Activated CD8-positive, alpha-beta T cell treated with anti-CD3 and anti-CD28 coated beads for 36 hours (primary cell): ENCODE measurements around the gene TMEM37. TPM values are rescaled to one million over a fixed set of nuclear protein-coding genes. Genes with fewer than 3 reads are reported as not detected.
"Not testable (repeated sequence)": the region's sequence is repeated elsewhere in the genome, so short reads cannot be mapped to it uniquely, and the experiment has no call there.

Source experiments
- ATAC-seq: fragments of 200-7000 bp; cut with Tn5 transposase; one replicate; pipeline ENCODE4 v1.10.0; 2021; ENCODE audit warnings: mild to moderate bottlenecking, moderate library complexity
- CTCF ChIA-PET: fragments of 350-600 bp; sonication (Branson Sonifier 250); formaldehyde crosslinking; loops from one replicate; lab custom pipeline; 2021; ENCODE audit warnings: antibody characterized with exemption; lab: Charles Lee
- POLR2A ChIA-PET: fragments of 350-600 bp; sonication (Branson Sonifier 250); formaldehyde crosslinking; loops from one replicate; lab custom pipeline; 2021; ENCODE audit warnings: antibody characterized with exemption; lab: Charles Lee
- DNase-seq: peaks from one replicate; pipeline ENCODE4 v3.0.0-alpha.2; 2020
- H3K27ac Mint-ChIP-seq: one replicate; pipeline ENCODE4 v1.8.0; 2021; ENCODE audit warnings: mild to moderate bottlenecking, mixed read lengths
- H3K27me3 Mint-ChIP-seq: one replicate; pipeline ENCODE4 v1.8.0; 2021; ENCODE audit warnings: mixed read lengths
- H3K36me3 Mint-ChIP-seq: one replicate; pipeline ENCODE4 v1.8.0; 2021; ENCODE audit warnings: low read depth, mixed read lengths
- H3K4me1 Mint-ChIP-seq: one replicate; pipeline ENCODE4 v1.8.0; 2021; ENCODE audit warnings: low read depth, mixed read lengths
- H3K4me3 Mint-ChIP-seq: one replicate; pipeline ENCODE4 v1.8.0; 2021; ENCODE audit warnings: mild to moderate bottlenecking, moderate library complexity, mixed read lengths
- H3K9me3 Mint-ChIP-seq: one replicate; pipeline ENCODE4 v1.8.0; 2021; ENCODE audit warnings: mixed read lengths
- intact Hi-C: fragments of 100-400 bp; cut with micrococcal nuclease; formaldehyde crosslinking; loops from one replicate; pipeline ENCODE4 v1.10.0; 2022
- total RNA-seq, 2 experiments: library from RNA; stranded (reverse); gene quantifications; one replicate each; pipeline ENCODE4 v1.2.3, GENCODE V29; 2021
- TF ChIP-seq, protein P1 (sequence below): fragments of 200-600 bp; IDR thresholded peaks from one replicate; pipeline ENCODE4 v1.8.0; 2022; ENCODE audit warnings: antibody characterized with exemption, mild to moderate bottlenecking

TMEM37 gene
- total RNA-seq, 2 experiments from 2014 or later, result not detected

GRCh38 chr2:119402106-119402505, 29.5 kb upstream of the TMEM37 start:
- Mint-ChIP-seq H3K36me3 (no peaks in the 10 kb centered on the region), H3K4me1 (no peaks in the 10 kb centered on the region), H3K27ac (no peak overlapping the region), H3K9me3 (no peaks in the 10 kb centered on the region), H3K4me3 (no peak overlapping the region), H3K27me3 (peaks cover 7% of the 10 kb centered on the region)
- ATAC-seq (no peak), DNase-seq (no peak)
- intact Hi-C loops, result no loop called here
- TF ChIP-seq, protein P1, sequence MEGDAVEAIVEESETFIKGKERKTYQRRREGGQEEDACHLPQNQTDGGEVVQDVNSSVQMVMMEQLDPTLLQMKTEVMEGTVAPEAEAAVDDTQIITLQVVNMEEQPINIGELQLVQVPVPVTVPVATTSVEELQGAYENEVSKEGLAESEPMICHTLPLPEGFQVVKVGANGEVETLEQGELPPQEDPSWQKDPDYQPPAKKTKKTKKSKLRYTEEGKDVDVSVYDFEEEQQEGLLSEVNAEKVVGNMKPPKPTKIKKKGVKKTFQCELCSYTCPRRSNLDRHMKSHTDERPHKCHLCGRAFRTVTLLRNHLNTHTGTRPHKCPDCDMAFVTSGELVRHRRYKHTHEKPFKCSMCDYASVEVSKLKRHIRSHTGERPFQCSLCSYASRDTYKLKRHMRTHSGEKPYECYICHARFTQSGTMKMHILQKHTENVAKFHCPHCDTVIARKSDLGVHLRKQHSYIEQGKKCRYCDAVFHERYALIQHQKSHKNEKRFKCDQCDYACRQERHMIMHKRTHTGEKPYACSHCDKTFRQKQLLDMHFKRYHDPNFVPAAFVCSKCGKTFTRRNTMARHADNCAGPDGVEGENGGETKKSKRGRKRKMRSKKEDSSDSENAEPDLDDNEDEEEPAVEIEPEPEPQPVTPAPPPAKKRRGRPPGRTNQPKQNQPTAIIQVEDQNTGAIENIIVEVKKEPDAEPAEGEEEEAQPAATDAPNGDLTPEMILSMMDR, result no peak
- ChIA-PET POLR2A (no interaction called here), CTCF (interaction anchor here (1.4 kb wide), 1 partner anchor 75 kb away, joined by 3 read pairs; no protein-coding TSS in a partner anchor)

GRCh38 chr2:119402645-119403560, 28.8 kb upstream of the TMEM37 start:
- Mint-ChIP-seq H3K27ac (no peak overlapping the region), H3K4me3 (no peak overlapping the region), H3K4me1 (no peaks in the 10 kb centered on the region), H3K36me3 (no peaks in the 10 kb centered on the region), H3K27me3 (peaks cover 7% of the 10 kb centered on the region), H3K9me3 (no peaks in the 10 kb centered on the region)
- intact Hi-C loops, result no loop called here
- DNase-seq (no peak), ATAC-seq (no peak)
- TF ChIP-seq, protein P1, result no peak
- POLR2A ChIA-PET, result no interaction called here
- CTCF ChIA-PET, result interaction anchor here (1.4 kb wide), 1 partner anchor 74 kb away, joined by 3 read pairs; no protein-coding TSS in a partner anchor

GRCh38 chr2:119403618-119404017, 28.0 kb upstream of the TMEM37 start:
- H3K27me3 Mint-ChIP-seq, DNase-seq, H3K4me3 Mint-ChIP-seq, H3K4me1 Mint-ChIP-seq, H3K27ac Mint-ChIP-seq, intact Hi-C loops, POLR2A ChIA-PET, H3K9me3 Mint-ChIP-seq, ATAC-seq, H3K36me3 Mint-ChIP-seq: not testable (repeated sequence)
- CTCF ChIA-PET, result interaction anchor here (1.4 to 3.5 kb wide), 2 partner anchors 73 kb away, joined by 3 to 20 read pairs; no protein-coding TSS in a partner anchor

DNA sequence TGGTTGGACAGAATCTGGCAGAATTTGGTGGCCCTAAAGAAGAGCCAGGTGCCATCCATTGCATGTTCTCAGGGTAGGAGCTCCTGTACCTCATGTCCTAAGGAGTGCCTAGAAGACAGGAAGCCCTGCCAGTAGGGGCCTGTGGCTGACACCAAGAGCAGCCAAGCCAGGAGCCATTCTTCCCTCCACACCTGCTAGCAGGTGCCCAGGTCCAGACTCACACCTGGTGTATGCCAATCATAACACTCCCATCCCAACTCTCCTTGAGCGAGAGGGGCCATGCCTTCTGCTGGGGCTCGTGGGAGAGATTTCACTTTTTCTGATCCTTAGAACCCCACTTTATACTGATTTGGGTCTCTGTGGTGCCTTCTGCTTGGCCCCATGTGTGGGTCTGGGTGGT, 26.5 kb upstream of the TMEM37 start:
- no peak overlapping the region for H3K27ac Mint-ChIP-seq
- H3K36me3 Mint-ChIP-seq, result no peaks in the 10 kb centered on the region
- H3K4me3 Mint-ChIP-seq, result no peak overlapping the region
- H3K27me3 Mint-ChIP-seq, result peaks cover 6% of the 10 kb centered on the region
- no peak for ATAC-seq
- TF ChIP-seq, protein P1, result no peak
- ChIA-PET CTCF (interaction anchor here (3.5 kb wide), 1 partner anchor 71 kb away, joined by 20 read pairs; no protein-coding TSS in a partner anchor), POLR2A (no interaction called here)
- no peaks in the 10 kb centered on the region for H3K9me3 Mint-ChIP-seq
- DNase-seq, result no peak
- intact Hi-C loops, result loop anchor here (5.0 kb wide), 1 partner anchor 72 kb away; no protein-coding TSS in a partner anchor
- H3K4me1 Mint-ChIP-seq, result no peaks in the 10 kb centered on the region

- H3K4me1 Mint-ChIP-seq, result no peaks in the 10 kb centered on the region
- TF ChIP-seq, protein P1, result peak; percentile 72
- no peaks in the 10 kb centered on the region for H3K9me3 Mint-ChIP-seq
- ChIA-PET CTCF (interaction anchor here (0.9 to 1.2 kb wide), 4 partner anchors 9 to 58 kb away, joined by 3 to 5 read pairs (median 4); no protein-coding TSS in a partner anchor), POLR2A (no interaction called here)
- DNase-seq (peak; percentile 42), ATAC-seq (peak; percentile 66)
- H3K27me3 Mint-ChIP-seq, result peaks cover 3% of the 10 kb centered on the region
- intact Hi-C loops, result loop anchor here (5.0 kb wide), 1 partner anchor 70 kb away; no protein-coding TSS in a partner anchor
- H3K36me3 Mint-ChIP-seq, result no peaks in the 10 kb centered on the region
- H3K4me3 Mint-ChIP-seq, result no peak overlapping the region
- no peak overlapping the region for H3K27ac Mint-ChIP-seq
These were observed 24.0 kb upstream of the TMEM37 start for GRCh38 chr2:119407430-119408220.
